K562 (cell line): Measurements from ENCODE around the gene KYAT1. TPM values are rescaled to one million over a fixed set of nuclear protein-coding genes. Genes with fewer than 3 reads are reported as not detected.

Experiments used
- ATAC-seq: fragments of 200-7000 bp; cut with Tn5 transposase; 3 replicates; pipeline ENCODE4 v1.9.1; 2020; ENCODE audit warnings: moderate library complexity
- BruUV-seq: library from RNA; stranded (reverse); fragments of 400-500 nt; replicated peaks from 2 replicates; lab custom pipeline; 2021; lab: Mats Ljungman, UMichigan
- CTCF ChIA-PET: fragments of 300-600 bp; formaldehyde crosslinking; extraction: SDS; loops from one replicate; lab custom pipeline; 2021; ENCODE audit warnings: low intra/inter-chr PET ratio; lab: Yijun Ruan, JAX
- POLR2A ChIA-PET: fragments of 300-600, 350-650 bp; sonication (Branson Sonifier 250); formaldehyde crosslinking; extraction: SDS; loops from one replicate; lab custom pipeline; 2021; ENCODE audit warnings: antibody characterized with exemption, inconsistent platforms; lab: Yijun Ruan, JAX
- DNase-seq, 4 experiments: peaks; one replicate each; pipeline versions ENCODE4 v3.0.0 to v3.0.0-alpha.2; 2011 to 2018; ENCODE audit warnings: low spot score in 3 of 4, mixed read lengths in 3 of 4; ENCODE audit errors: extremely low read depth in 1 of 4
- FAIRE-seq: peaks from 2 replicates; lab custom pipeline; 2011; peaks lifted over from hg19 to GRCh38; lab: Jason Lieb, UNC
- H2AFZ ChIP-seq: 2 replicates; pipeline ENCODE4 v1.6.0; 2011; ENCODE audit warnings: low read depth, low read length, control low read depth, inconsistent platforms
- H3K27ac ChIP-seq: fragments of 200-600 bp; 3 replicates; pipeline ENCODE4 v1.8.0; 2011; ENCODE audit warnings: low read depth, mild to moderate bottlenecking, control low read depth, inconsistent platforms, low read length, moderate library complexity, mixed read lengths; ENCODE audit errors: extremely low read depth
- H3K27me3 ChIP-seq, 2 experiments: fragments of 300-600 bp in 1 of 2; 2 replicates in 1 of 2; 3 replicates in 1 of 2; pipeline versions ENCODE4 v1.6.0 to v1.8.0; 2011; ENCODE audit warnings: inconsistent platforms in 2 of 2, low read length in 2 of 2, mild to moderate bottlenecking in 1 of 2, mixed read lengths in 1 of 2, moderate library complexity in 1 of 2; ENCODE audit not compliant: control insufficient read depth in 2 of 2, insufficient read depth in 2 of 2
- H3K36me3 ChIP-seq: fragments of 300-600 bp; 3 replicates; pipeline ENCODE4 v1.8.0; 2011; ENCODE audit warnings: mild to moderate bottlenecking, low read length, inconsistent platforms; ENCODE audit not compliant: control insufficient read depth, insufficient read depth
- H3K4me1 ChIP-seq, 2 experiments: fragments of 200-600 bp in 1 of 2; replicated peaks in 1 of 2; 2 replicates in 1 of 2; 3 replicates in 1 of 2; pipeline versions ENCODE4 v1.5.1 to v1.8.0; 2011; ENCODE audit warnings: inconsistent platforms in 2 of 2, low read length in 2 of 2, mild to moderate bottlenecking in 1 of 2, mixed read lengths in 1 of 2, moderate library complexity in 1 of 2; ENCODE audit not compliant: control insufficient read depth in 2 of 2, insufficient read depth in 2 of 2
- H3K4me2 ChIP-seq: 2 replicates; pipeline ENCODE4 v1.6.1; 2011; ENCODE audit warnings: low read length, control low read depth, inconsistent platforms, mixed read lengths; ENCODE audit not compliant: insufficient read depth
- H3K4me3 ChIP-seq: fragments of 200-600 bp; sonication (generic), shearing (Covaris generic); 2 replicates; pipeline ENCODE4 v1.5.1; 2016; ENCODE audit warnings: control low read depth, inconsistent platforms
- H3K79me2 ChIP-seq: fragments of 200-600 bp; 3 replicates; pipeline ENCODE4 v1.8.0; 2011; ENCODE audit warnings: low read length, inconsistent platforms; ENCODE audit not compliant: control insufficient read depth, insufficient read depth
- H3K9ac ChIP-seq, 2 experiments: 2 replicates each; pipeline versions ENCODE4 v1.6.0 to v1.6.1; 2011; ENCODE audit warnings: low read depth in 2 of 2, low read length in 2 of 2, control low read depth in 1 of 2, inconsistent platforms in 1 of 2, mild to moderate bottlenecking in 1 of 2, mixed read lengths in 1 of 2; ENCODE audit not compliant: insufficient read depth in 1 of 2
- H3K9me1 ChIP-seq: one replicate; pipeline ENCODE4 v1.6.0; 2011; ENCODE audit warnings: inconsistent platforms, mild to moderate bottlenecking, low read length, moderate library complexity; ENCODE audit not compliant: control insufficient read depth, insufficient read depth
- H3K9me3 ChIP-seq: replicated peaks from 2 replicates; pipeline ENCODE4 v1.5.1; 2011; ENCODE audit warnings: low read depth, low read length, inconsistent platforms; ENCODE audit not compliant: control insufficient read depth, insufficient read depth
- H4K20me1 ChIP-seq: replicated peaks from 2 replicates; pipeline ENCODE4 v1.6.1; 2011; ENCODE audit warnings: low read length, inconsistent platforms, mixed read lengths; ENCODE audit not compliant: control insufficient read depth, insufficient read depth
- E2F3 ChIP-seq: fragments of 250-450 bp; sonication (Bioruptor Pico); IDR thresholded peaks from 2 replicates; pipeline ENCODE4 v1.4.0; 2020; ENCODE audit warnings: mild to moderate bottlenecking
- STAT5A ChIP-seq: IDR thresholded peaks from 2 replicates; pipeline ENCODE4 v1.6.1; 2012; ENCODE audit warnings: low read length, inconsistent platforms, borderline replicate concordance
- ZZZ3 ChIP-seq: fragments of 450-650 bp; IDR thresholded peaks from 2 replicates; pipeline ENCODE4 v1.6.1; 2016; ENCODE audit warnings: antibody characterized with exemption, mild to moderate bottlenecking, moderate library complexity
- WGBS: fragments of 100-300 bp; shearing (Covaris generic); methylation state at CpG from one replicate; pipeline ENCODE4 v1.1.6; 2016; ENCODE audit warnings: low coverage, mixed read lengths; ENCODE audit not compliant: insufficient coverage; ENCODE audit errors: missing lambda C conversion rate; 5-methylcytosine and 5-hydroxymethylcytosine counted together
- in situ Hi-C: fragments of 300-500 bp; cut with MboI; formaldehyde crosslinking; loops from 4 replicates; pipeline ENCODE4 v1.15.0; 2018; ENCODE audit warnings: inconsistent platforms, mixed read lengths
- intact Hi-C: fragments of 100-400 bp; cut with micrococcal nuclease; formaldehyde crosslinking; loops from 2 replicates; pipeline ENCODE4 v1.14.2; 2022
- polyA plus RNA-seq, 8 experiments: library from polyadenylated mRNA; depleted of rRNA in 4 of 8; stranded (reverse) in 5 of 8; unstranded in 3 of 8; fragments of >200 nt; fragmentation: Nextera tagmentation in 2 of 8; fragmentation: Illumina TruSeq in 1 of 8; extraction: Ambion mirVana in 2 of 8; extraction: Trizol in 1 of 8; gene quantifications; 2 replicates each; pipeline versions ENCODE4 v1.2.1 to v1.2.3, GENCODE V29; 2011 to 2014; ENCODE audit warnings: inconsistent platforms in 1 of 8, missing spikeins in 1 of 8
- total RNA-seq, 7 experiments: library from RNA; depleted of rRNA in 6 of 7; stranded (reverse); fragments of >200 nt in 6 of 7; fragmentation: Illumina TruSeq in 2 of 7; extraction: Trizol in 2 of 7; gene quantifications; 2 replicates each; pipeline versions ENCODE4 v1.2.1 to v1.2.3, GENCODE V29; 2011 to 2021; ENCODE audit warnings: low replicate concordance in 1 of 7
- TF ChIP-seq, protein P1 (sequence below): fragments of 200-600 bp; sonication (generic); IDR thresholded peaks from one replicate; pipeline ENCODE4 v1.6.1; 2012; ENCODE audit warnings: mild to moderate bottlenecking, low read depth, low read length, inconsistent platforms

KYAT1 gene
- total and polyA plus RNA-seq, 9 of the 15 experiments (the other 6 are each of a cell fraction or from before 2014, with no cell fraction given): 6.4 to 16.8 (median 11.1) TPM

DNA sequence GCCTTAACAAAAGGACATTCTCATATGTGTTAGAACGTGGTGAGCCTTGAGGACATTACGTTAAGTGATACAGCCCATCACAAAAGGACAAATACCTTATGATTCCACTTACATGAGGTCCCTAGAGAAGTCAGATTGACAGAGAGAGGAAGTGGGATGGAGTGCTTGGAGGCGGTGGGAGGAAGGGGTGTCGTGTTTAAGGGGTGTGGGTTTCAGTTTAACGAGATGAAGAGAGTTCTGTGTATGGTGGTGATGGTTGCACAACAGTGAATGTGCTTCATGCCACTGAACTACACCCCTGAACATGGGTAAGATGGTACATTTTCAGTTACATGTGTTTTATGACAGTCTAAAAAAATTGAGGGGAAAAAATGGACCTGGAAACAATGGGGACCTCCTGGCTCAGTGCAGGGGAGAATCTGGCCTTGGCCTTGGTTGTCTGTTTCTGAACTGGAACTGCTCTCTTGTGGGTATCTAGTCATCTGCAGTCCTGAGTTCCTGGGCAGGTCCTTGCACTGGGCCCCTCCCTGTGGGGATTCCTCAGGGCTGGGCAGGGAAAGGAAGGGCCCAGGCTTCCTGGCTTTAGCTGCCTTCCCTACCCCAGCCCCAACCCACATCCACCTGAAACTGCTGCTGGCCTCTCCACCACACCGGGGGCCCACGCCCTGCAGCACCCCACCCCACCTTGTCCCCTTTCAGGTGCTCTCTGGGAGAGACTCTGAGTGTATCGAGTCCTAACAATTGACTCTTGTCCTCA, 18.0 kb upstream of the KYAT1 start:
- FAIRE-seq (peak; percentile 42), DNase-seq (no peak), ATAC-seq (peak; percentile 72)
- H4K20me1 ChIP-seq: no peaks in the 10 kb centered on the region; the same call in 1 of the 2 replicates
- no peak overlapping the region for H3K4me3 ChIP-seq
- in situ Hi-C loops (no loop called here), intact Hi-C loops (no loop called here)
- TF ChIP-seq E2F3 (CRISPR knock-in tag) (no peak), ZZZ3 (no peak), STAT5A (no peak)
- TF ChIP-seq, protein P1, sequence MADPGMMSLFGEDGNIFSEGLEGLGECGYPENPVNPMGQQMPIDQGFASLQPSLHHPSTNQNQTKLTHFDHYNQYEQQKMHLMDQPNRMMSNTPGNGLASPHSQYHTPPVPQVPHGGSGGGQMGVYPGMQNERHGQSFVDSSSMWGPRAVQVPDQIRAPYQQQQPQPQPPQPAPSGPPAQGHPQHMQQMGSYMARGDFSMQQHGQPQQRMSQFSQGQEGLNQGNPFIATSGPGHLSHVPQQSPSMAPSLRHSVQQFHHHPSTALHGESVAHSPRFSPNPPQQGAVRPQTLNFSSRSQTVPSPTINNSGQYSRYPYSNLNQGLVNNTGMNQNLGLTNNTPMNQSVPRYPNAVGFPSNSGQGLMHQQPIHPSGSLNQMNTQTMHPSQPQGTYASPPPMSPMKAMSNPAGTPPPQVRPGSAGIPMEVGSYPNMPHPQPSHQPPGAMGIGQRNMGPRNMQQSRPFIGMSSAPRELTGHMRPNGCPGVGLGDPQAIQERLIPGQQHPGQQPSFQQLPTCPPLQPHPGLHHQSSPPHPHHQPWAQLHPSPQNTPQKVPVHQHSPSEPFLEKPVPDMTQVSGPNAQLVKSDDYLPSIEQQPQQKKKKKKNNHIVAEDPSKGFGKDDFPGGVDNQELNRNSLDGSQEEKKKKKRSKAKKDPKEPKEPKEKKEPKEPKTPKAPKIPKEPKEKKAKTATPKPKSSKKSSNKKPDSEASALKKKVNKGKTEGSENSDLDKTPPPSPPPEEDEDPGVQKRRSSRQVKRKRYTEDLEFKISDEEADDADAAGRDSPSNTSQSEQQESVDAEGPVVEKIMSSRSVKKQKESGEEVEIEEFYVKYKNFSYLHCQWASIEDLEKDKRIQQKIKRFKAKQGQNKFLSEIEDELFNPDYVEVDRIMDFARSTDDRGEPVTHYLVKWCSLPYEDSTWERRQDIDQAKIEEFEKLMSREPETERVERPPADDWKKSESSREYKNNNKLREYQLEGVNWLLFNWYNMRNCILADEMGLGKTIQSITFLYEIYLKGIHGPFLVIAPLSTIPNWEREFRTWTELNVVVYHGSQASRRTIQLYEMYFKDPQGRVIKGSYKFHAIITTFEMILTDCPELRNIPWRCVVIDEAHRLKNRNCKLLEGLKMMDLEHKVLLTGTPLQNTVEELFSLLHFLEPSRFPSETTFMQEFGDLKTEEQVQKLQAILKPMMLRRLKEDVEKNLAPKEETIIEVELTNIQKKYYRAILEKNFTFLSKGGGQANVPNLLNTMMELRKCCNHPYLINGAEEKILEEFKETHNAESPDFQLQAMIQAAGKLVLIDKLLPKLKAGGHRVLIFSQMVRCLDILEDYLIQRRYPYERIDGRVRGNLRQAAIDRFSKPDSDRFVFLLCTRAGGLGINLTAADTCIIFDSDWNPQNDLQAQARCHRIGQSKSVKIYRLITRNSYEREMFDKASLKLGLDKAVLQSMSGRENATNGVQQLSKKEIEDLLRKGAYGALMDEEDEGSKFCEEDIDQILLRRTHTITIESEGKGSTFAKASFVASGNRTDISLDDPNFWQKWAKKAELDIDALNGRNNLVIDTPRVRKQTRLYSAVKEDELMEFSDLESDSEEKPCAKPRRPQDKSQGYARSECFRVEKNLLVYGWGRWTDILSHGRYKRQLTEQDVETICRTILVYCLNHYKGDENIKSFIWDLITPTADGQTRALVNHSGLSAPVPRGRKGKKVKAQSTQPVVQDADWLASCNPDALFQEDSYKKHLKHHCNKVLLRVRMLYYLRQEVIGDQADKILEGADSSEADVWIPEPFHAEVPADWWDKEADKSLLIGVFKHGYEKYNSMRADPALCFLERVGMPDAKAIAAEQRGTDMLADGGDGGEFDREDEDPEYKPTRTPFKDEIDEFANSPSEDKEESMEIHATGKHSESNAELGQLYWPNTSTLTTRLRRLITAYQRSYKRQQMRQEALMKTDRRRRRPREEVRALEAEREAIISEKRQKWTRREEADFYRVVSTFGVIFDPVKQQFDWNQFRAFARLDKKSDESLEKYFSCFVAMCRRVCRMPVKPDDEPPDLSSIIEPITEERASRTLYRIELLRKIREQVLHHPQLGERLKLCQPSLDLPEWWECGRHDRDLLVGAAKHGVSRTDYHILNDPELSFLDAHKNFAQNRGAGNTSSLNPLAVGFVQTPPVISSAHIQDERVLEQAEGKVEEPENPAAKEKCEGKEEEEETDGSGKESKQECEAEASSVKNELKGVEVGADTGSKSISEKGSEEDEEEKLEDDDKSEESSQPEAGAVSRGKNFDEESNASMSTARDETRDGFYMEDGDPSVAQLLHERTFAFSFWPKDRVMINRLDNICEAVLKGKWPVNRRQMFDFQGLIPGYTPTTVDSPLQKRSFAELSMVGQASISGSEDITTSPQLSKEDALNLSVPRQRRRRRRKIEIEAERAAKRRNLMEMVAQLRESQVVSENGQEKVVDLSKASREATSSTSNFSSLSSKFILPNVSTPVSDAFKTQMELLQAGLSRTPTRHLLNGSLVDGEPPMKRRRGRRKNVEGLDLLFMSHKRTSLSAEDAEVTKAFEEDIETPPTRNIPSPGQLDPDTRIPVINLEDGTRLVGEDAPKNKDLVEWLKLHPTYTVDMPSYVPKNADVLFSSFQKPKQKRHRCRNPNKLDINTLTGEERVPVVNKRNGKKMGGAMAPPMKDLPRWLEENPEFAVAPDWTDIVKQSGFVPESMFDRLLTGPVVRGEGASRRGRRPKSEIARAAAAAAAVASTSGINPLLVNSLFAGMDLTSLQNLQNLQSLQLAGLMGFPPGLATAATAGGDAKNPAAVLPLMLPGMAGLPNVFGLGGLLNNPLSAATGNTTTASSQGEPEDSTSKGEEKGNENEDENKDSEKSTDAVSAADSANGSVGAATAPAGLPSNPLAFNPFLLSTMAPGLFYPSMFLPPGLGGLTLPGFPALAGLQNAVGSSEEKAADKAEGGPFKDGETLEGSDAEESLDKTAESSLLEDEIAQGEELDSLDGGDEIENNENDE: no peak
- no peaks in the 10 kb centered on the region for H3K9me1 ChIP-seq
- no TSS peak for BruUV-seq
- H3K4me1 ChIP-seq: peaks cover 0 to 25% of the 10 kb centered on the region in 2 experiments; a peak in 1 of 5 replicates
- H2AFZ ChIP-seq: no peak overlapping the region
- CTCF ChIA-PET: no interaction called here
- 59% methylated on average over 8 of the region's 8 CpGs for WGBS
- peaks cover 29% of the 10 kb centered on the region; the same call in 2 of the 3 replicates for H3K36me3 ChIP-seq
- H3K9me3 ChIP-seq: no peaks in the 10 kb centered on the region
- H3K4me2 ChIP-seq: no peak overlapping the region
- no peaks in the 10 kb centered on the region for H3K27me3 ChIP-seq
- H3K79me2 ChIP-seq: no peaks in the 10 kb centered on the region
- POLR2A ChIA-PET: no interaction called here
- no peak overlapping the region for H3K27ac ChIP-seq
- peak overlapping the region in 1 of 2 experiments; percentile 11; a peak in 1 of 4 replicates for H3K9ac ChIP-seq
